K562 (cell line): Measurements from ENCODE around the gene LCN1. TPM values are rescaled to one million over a fixed set of nuclear protein-coding genes. Genes with fewer than 3 reads are reported as not detected.

Source experiments
- ATAC-seq: fragments of 200-7000 bp; cut with Tn5 transposase; 3 replicates; pipeline ENCODE4 v1.9.1; 2020; ENCODE audit warnings: moderate library complexity
- BruUV-seq: library from RNA; stranded (reverse); fragments of 400-500 nt; replicated peaks from 2 replicates; lab custom pipeline; 2021; lab: Mats Ljungman, UMichigan
- CTCF ChIA-PET: fragments of 300-600 bp; formaldehyde crosslinking; extraction: SDS; loops from one replicate; lab custom pipeline; 2021; ENCODE audit warnings: low intra/inter-chr PET ratio; lab: Yijun Ruan, JAX
- POLR2A ChIA-PET: fragments of 300-600, 350-650 bp; sonication (Branson Sonifier 250); formaldehyde crosslinking; extraction: SDS; loops from one replicate; lab custom pipeline; 2021; ENCODE audit warnings: antibody characterized with exemption, inconsistent platforms; lab: Yijun Ruan, JAX
- DNase-seq, 4 experiments: peaks; one replicate each; pipeline versions ENCODE4 v3.0.0 to v3.0.0-alpha.2; 2011 to 2018; ENCODE audit warnings: low spot score in 3 of 4, mixed read lengths in 3 of 4; ENCODE audit errors: extremely low read depth in 1 of 4
- FAIRE-seq: peaks from 2 replicates; lab custom pipeline; 2011; peaks lifted over from hg19 to GRCh38; lab: Jason Lieb, UNC
- H2AFZ ChIP-seq: 2 replicates; pipeline ENCODE4 v1.6.0; 2011; ENCODE audit warnings: low read depth, low read length, control low read depth, inconsistent platforms
- H3K27ac ChIP-seq: fragments of 200-600 bp; 3 replicates; pipeline ENCODE4 v1.8.0; 2011; ENCODE audit warnings: low read depth, mild to moderate bottlenecking, control low read depth, inconsistent platforms, low read length, moderate library complexity, mixed read lengths; ENCODE audit errors: extremely low read depth
- H3K27me3 ChIP-seq, 2 experiments: fragments of 300-600 bp in 1 of 2; 2 replicates in 1 of 2; 3 replicates in 1 of 2; pipeline versions ENCODE4 v1.6.0 to v1.8.0; 2011; ENCODE audit warnings: inconsistent platforms in 2 of 2, low read length in 2 of 2, mild to moderate bottlenecking in 1 of 2, mixed read lengths in 1 of 2, moderate library complexity in 1 of 2; ENCODE audit not compliant: control insufficient read depth in 2 of 2, insufficient read depth in 2 of 2
- H3K36me3 ChIP-seq: fragments of 300-600 bp; 3 replicates; pipeline ENCODE4 v1.8.0; 2011; ENCODE audit warnings: mild to moderate bottlenecking, low read length, inconsistent platforms; ENCODE audit not compliant: control insufficient read depth, insufficient read depth
- H3K4me1 ChIP-seq, 2 experiments: fragments of 200-600 bp in 1 of 2; replicated peaks in 1 of 2; 2 replicates in 1 of 2; 3 replicates in 1 of 2; pipeline versions ENCODE4 v1.5.1 to v1.8.0; 2011; ENCODE audit warnings: inconsistent platforms in 2 of 2, low read length in 2 of 2, mild to moderate bottlenecking in 1 of 2, mixed read lengths in 1 of 2, moderate library complexity in 1 of 2; ENCODE audit not compliant: control insufficient read depth in 2 of 2, insufficient read depth in 2 of 2
- H3K4me2 ChIP-seq: 2 replicates; pipeline ENCODE4 v1.6.1; 2011; ENCODE audit warnings: low read length, control low read depth, inconsistent platforms, mixed read lengths; ENCODE audit not compliant: insufficient read depth
- H3K4me3 ChIP-seq: fragments of 200-600 bp; sonication (generic), shearing (Covaris generic); 2 replicates; pipeline ENCODE4 v1.5.1; 2016; ENCODE audit warnings: control low read depth, inconsistent platforms
- H3K79me2 ChIP-seq: fragments of 200-600 bp; 3 replicates; pipeline ENCODE4 v1.8.0; 2011; ENCODE audit warnings: low read length, inconsistent platforms; ENCODE audit not compliant: control insufficient read depth, insufficient read depth
- H3K9ac ChIP-seq, 2 experiments: 2 replicates each; pipeline versions ENCODE4 v1.6.0 to v1.6.1; 2011; ENCODE audit warnings: low read depth in 2 of 2, low read length in 2 of 2, control low read depth in 1 of 2, inconsistent platforms in 1 of 2, mild to moderate bottlenecking in 1 of 2, mixed read lengths in 1 of 2; ENCODE audit not compliant: insufficient read depth in 1 of 2
- H3K9me1 ChIP-seq: one replicate; pipeline ENCODE4 v1.6.0; 2011; ENCODE audit warnings: inconsistent platforms, mild to moderate bottlenecking, low read length, moderate library complexity; ENCODE audit not compliant: control insufficient read depth, insufficient read depth
- H3K9me3 ChIP-seq: replicated peaks from 2 replicates; pipeline ENCODE4 v1.5.1; 2011; ENCODE audit warnings: low read depth, low read length, inconsistent platforms; ENCODE audit not compliant: control insufficient read depth, insufficient read depth
- H4K20me1 ChIP-seq: replicated peaks from 2 replicates; pipeline ENCODE4 v1.6.1; 2011; ENCODE audit warnings: low read length, inconsistent platforms, mixed read lengths; ENCODE audit not compliant: control insufficient read depth, insufficient read depth
- BRF2 ChIP-seq: IDR thresholded peaks from 3 replicates; pipeline ENCODE4 v1.6.1; 2011; ENCODE audit warnings: borderline replicate concordance, mild to moderate bottlenecking; ENCODE audit not compliant: insufficient read length, insufficient read depth
- CGGBP1 ChIP-seq: fragments of 250-450 bp; sonication (Bioruptor Pico); IDR thresholded peaks from 2 replicates; pipeline ENCODE4 v1.9.0; 2021; ENCODE audit warnings: mild to moderate bottlenecking
- CUX1 ChIP-seq: fragments of 200-800 bp; sonication (Bioruptor generic); IDR thresholded peaks from 2 replicates; pipeline ENCODE4 v1.6.1; 2016; ENCODE audit warnings: missing genetic modification characterization, missing compliant biosample characterization
- EHMT2 ChIP-seq: fragments of 450-650 bp; IDR thresholded peaks from 2 replicates; pipeline ENCODE4 v1.6.1; 2018; ENCODE audit warnings: antibody characterized with exemption
- EP300 ChIP-seq: IDR thresholded peaks from 2 replicates; pipeline ENCODE4 v1.6.1; 2012; ENCODE audit warnings: low read length, improper control_type of control experiment
- MBD2 ChIP-seq: sonication (generic); IDR thresholded peaks from 2 replicates; pipeline ENCODE4 v1.6.1; 2016; ENCODE audit warnings: low read depth, borderline replicate concordance
- NELFE ChIP-seq: IDR thresholded peaks from 2 replicates; pipeline ENCODE4 v1.6.1; 2011; ENCODE audit warnings: mild to moderate bottlenecking; ENCODE audit not compliant: insufficient read depth, insufficient read length
- ZHX1 ChIP-seq: fragments of 150-350 bp; conservative IDR thresholded peaks from 2 replicates; pipeline ENCODE4 v1.6.1; 2014; ENCODE audit warnings: low read length
- ZNF79 ChIP-seq: fragments of 250-450 bp; sonication (Bioruptor Pico); IDR thresholded peaks from 2 replicates; pipeline ENCODE4 v1.4.0; 2020; ENCODE audit warnings: low read depth, mild to moderate bottlenecking, moderate library complexity
- WGBS: fragments of 100-300 bp; shearing (Covaris generic); methylation state at CpG from one replicate; pipeline ENCODE4 v1.1.6; 2016; ENCODE audit warnings: low coverage, mixed read lengths; ENCODE audit not compliant: insufficient coverage; ENCODE audit errors: missing lambda C conversion rate; 5-methylcytosine and 5-hydroxymethylcytosine counted together
- in situ Hi-C: fragments of 300-500 bp; cut with MboI; formaldehyde crosslinking; loops from 4 replicates; pipeline ENCODE4 v1.15.0; 2018; ENCODE audit warnings: inconsistent platforms, mixed read lengths
- intact Hi-C: fragments of 100-400 bp; cut with micrococcal nuclease; formaldehyde crosslinking; loops from 2 replicates; pipeline ENCODE4 v1.14.2; 2022
- polyA plus RNA-seq, 8 experiments: library from polyadenylated mRNA; depleted of rRNA in 4 of 8; stranded (reverse) in 5 of 8; unstranded in 3 of 8; fragments of >200 nt; fragmentation: Nextera tagmentation in 2 of 8; fragmentation: Illumina TruSeq in 1 of 8; extraction: Ambion mirVana in 2 of 8; extraction: Trizol in 1 of 8; gene quantifications; 2 replicates each; pipeline versions ENCODE4 v1.2.1 to v1.2.3, GENCODE V29; 2011 to 2014; ENCODE audit warnings: inconsistent platforms in 1 of 8, missing spikeins in 1 of 8
- total RNA-seq, 7 experiments: library from RNA; depleted of rRNA in 6 of 7; stranded (reverse); fragments of >200 nt in 6 of 7; fragmentation: Illumina TruSeq in 2 of 7; extraction: Trizol in 2 of 7; gene quantifications; 2 replicates each; pipeline versions ENCODE4 v1.2.1 to v1.2.3, GENCODE V29; 2011 to 2021; ENCODE audit warnings: low replicate concordance in 1 of 7

The LCN1 gene
- total and polyA plus RNA-seq, 9 of the 15 experiments (the other 6 are each of a cell fraction or from before 2014, with no cell fraction given) = not detected

- no peak; the same call in 2 of the 3 replicates for ATAC-seq
- POLR2A ChIA-PET = no interaction called here
- TF ChIP-seq MBD2 = no peak
- no peak for TF ChIP-seq NELFE
- no peak for TF ChIP-seq BRF2
- TF ChIP-seq CGGBP1 (CRISPR knock-in tag) = no peak
- no peak for TF ChIP-seq CUX1 (CRISPR knock-in tag)
- no peak for TF ChIP-seq EP300
- no peak for TF ChIP-seq ZNF79
- TF ChIP-seq ZHX1 = no peak
- no peak for TF ChIP-seq EHMT2
Observed at GRCh38 chr9:135512241-135512603, 9.0 kb upstream of the LCN1 start.

More at GRCh38 chr9:135512241-135512603, 9.0 kb upstream of the LCN1 start:
- Histone ChIP-seq H3K4me1 (peaks cover 23 to 25% of the 10 kb centered on the region in 2 experiments), H3K36me3 (no peaks in the 10 kb centered on the region), H3K9ac (no peak overlapping the region), H2AFZ (peak overlapping the region; percentile 80), H3K9me3 (no peaks in the 10 kb centered on the region), H3K4me2 (peak overlapping the region; percentile 19; the same call in 1 of the 2 replicates), H3K27me3 (no peaks in the 10 kb centered on the region), H3K27ac (peak overlapping the region; percentile 19; the same call in 1 of the 3 replicates), H4K20me1 (no peaks in the 10 kb centered on the region), H3K79me2 (no peaks in the 10 kb centered on the region), H3K9me1 (no peaks in the 10 kb centered on the region), H3K4me3 (no peak overlapping the region)
- BruUV-seq = no TSS peak
- FAIRE-seq (no peak), DNase-seq (no peak)
- CTCF ChIA-PET = no interaction called here
- intact Hi-C loops = no loop called here
- 67% methylated on average over 9 of the region's 10 CpGs for WGBS
- in situ Hi-C loops = no loop called here
